HUDEP-2 (cell line): ENCODE results near the gene CD2BP2.

Experiments used
- DNase-seq, 76 experiments: peaks; one replicate each; lab custom pipeline; 2025; ENCODE audit not compliant: unreplicated experiment in 76 of 76; lab: John Stamatoyannopoulos, UW

Gene CD2BP2

DNA sequence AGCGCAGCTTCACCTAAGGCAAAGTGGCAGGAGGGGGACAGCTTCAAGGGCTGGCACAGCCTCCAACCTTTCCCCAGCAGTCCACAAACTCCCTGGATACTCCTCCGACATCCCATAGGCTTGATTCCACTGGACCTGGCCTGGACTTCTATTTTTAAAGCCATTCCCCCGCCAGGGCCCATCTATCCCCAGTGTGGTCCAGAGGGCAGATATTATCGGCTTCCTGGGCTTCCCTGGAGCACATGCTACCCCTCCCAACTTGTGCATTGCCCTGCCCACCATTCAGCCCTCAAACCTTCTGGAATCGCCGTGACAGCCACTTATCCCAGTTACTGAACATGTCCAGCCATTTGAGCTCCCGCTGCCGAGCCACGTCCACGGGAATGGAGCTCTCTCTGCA lies 10.1 kb upstream of the CD2BP2 start:
- no peak for DNase-seq

DNA sequence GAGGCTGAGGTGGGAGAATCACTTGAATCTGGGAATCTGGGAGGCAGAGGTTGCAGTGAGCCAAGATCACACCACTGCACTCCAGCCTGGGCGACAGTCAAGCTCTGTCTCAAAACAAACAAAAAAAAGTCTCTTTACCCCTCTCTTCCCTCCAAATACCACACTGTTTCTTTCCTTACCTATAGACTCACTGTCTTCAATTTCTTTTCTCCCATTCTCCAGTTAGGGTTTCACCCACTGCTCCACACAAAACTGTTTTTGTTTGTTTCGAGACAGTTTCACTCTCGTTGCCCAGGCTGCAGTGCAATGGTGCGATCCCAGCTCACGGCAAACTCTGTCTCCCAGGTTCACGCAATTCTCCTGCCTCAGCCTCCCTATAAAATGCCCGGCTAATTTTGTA lies 6.1 kb upstream of the CD2BP2 start:
- DNase-seq = no peak

DNA sequence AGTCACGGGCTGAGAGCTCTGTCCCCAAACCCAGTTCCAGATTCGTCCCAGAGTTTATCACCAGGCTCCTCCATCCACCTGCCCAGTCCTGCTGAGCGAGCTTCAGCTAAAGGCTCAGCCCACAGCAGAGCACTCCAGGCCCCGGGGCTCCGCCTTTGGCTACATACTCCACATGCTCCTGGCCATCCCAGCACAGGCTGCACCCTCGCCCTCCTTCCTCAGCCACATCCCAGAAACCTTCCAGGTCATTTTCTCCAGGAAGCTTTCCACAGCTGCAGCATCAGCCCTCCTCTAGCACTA lies 4.7 kb upstream of the CD2BP2 start:
- DNase-seq = peak in 9 of 76 experiments; percentile 32 to 76 (median 57)

DNA sequence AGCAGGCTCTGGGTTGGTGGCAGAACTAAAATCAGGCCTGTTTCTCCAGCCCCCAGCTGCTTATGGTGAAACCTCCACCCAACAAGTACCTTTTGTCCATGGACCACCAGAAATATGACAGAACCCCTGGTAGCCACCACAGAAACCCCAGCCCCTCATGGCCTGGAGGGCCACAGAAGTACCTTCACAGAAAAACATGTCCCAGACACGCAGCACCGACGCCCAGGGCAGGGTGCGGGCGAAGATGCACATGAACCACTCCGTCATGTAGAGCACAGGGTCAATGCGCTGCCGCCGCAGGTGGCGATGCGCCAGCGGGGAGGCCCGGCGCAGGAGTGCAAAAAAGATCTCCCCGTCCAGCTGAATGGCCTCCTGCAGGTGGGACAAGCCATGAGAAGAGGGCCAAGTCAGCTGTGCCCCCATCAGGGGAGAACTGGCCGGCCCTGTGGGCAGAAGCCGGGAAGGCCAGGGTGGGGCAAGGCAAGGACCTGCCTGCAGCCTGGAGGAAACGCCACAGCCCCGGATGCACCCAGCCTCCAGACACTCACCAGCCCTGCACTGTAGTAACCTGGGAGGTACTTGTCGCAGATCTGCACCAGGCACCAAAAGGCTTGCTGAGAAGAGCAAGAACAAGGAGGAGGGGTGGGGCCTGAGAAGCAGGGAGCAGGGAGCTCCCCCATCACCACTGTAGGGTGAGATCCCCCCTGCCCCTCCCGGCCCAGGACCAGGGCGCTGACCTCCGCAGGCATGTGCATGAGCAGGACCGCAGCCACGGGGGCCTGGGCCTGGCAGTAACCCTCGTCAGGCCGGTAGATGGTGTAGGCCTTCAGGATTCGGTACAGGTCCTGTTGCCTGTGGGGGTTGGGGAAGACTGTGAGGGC lies 4.1 kb upstream of the CD2BP2 start:
- DNase-seq = no peak

DNA sequence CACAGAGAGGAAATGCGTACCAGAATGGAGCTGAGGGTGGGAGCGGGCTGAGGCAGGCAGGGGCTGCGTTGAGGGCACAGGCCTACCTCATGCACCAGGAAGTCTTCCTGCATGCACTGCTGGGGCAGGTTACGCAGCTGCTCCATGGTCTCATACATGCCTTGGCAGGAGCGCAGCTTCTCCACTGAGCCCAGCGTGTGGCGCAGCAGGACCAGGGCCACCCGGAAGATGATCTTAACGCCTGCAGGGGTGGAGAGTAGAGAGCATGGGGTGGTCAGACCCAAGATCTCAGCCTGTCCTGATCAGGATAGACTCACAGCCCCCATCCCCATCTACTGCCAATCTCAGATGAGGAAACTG lies 3.4 kb upstream of the CD2BP2 start:
- DNase-seq = no peak

DNA sequence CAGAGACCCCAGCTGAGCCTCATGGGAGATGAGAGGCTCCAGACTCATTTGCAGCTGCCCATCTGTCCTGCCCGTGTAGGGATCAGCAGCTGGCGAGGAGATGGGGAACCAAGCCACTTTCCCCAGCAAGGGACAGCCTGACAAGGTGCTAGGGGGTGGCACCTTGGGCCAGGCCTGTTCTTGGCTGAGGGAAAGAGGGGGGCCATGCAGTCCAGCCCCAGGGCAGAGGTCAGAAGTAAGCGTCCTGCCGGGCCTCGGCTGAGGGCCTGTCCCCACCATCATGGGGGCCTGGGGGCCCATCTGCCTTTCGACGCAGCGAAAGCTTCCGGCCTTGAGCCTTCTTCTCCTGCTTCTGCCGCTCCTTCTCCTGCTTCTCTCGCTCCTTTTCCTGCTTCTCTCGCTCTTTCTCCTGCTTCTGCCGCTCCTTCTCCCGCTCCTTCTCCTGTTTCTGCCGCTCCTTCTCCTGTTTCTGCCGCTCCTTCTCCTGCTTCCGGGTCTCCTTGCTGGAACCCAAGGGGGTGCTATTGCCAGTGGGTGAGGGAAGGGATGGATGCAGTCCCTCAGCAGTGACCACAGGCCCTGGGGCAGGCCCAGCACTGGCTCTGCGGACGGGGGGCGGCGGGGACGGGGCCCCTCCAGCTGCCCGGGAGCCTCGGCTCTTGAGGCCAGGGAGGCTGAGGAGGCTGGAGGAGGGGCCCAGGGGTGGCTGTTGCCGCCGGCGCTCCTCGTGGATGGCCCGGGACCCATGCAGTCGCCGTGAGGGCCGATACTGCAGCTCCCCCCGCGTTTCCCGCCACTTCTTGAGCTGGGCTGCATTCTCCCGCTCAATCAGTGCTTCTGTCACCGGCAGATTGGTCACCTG lies 2.8 kb upstream of the CD2BP2 start:
- no peak for DNase-seq

DNA sequence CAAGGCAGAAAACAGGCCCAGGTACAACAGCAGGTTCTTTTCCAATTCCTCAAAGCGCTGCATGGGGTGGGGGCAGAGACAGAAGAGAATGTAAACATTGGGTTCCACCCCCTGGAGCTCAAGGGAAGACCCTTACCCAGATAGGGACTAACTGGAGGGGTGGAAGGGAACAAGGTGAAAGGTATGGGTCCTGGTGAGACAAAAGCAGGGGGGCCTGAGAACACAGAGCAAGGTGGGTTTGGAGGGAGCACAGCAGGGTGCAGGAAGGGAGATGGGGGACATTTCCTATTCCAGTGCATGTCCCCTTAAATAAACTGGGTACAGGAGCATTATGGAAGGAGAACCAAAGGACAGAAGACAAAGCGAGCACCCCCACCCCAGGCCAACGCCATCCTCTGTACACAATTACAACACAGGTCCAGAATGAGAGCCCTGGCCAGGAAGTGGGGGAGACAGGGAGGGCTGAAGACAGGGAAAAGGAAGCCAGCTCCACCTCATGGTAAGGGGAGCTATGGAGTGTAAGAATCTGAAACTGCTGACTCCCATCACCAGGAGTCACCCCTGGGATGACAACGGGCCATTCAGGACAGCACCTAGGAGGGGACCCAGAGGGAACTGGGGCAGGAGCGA lies 2.1 kb upstream of the CD2BP2 start:
- DNase-seq = no peak

DNA sequence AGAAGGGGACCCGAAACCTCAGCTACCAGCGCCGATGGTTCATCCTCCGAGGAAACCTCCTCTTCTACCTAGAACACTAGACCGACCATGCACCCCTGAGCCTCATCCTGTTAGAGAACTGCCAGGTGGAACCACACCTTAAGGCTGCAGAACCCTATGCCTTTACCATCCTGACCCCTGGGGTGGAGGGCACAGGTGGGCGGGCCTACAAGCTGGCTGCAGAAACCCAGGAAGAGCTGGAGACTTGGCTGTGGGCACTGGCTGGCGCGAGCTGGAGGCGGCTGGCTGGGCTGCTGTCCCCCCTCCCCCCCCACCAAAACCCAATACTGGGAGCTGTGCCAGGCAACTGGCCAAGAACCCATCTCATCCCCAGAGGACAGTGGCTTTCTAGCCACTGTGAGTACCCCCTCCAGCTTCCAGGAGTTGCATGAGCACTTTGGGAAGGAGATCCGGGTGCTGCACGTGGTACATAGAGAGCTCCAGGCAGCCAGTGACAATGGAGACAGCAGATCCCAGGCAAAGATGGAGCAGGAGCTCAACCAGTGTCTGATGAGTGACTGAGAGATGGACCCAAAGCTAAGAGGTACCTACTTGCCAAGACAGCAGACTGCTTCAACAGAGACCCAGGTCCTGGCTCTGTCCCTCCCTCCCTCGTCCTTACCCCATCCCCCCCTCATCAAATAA lies 1.4 kb upstream of the CD2BP2 start:
- peak in 1 of 76 experiments; percentile 25 for DNase-seq

DNA sequence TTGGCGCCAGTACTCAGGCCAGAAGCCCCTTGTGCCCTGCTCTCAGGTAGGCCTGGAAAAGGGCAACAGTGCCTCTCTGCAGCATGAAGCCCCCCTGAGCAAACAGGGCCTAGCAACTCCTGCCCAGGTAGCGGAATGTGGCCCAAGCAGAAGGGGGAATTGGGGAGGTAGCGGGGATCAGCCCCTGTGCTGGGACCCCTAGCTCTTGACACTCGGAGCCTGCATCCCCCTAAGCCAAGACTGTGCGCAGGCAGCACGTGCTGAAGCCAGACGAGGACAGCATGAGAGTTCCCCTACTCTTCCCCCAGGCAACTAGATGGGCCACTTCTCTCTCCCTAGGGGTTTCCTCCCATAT lies 823 bp upstream of the CD2BP2 start:
- DNase-seq = no peak

DNA sequence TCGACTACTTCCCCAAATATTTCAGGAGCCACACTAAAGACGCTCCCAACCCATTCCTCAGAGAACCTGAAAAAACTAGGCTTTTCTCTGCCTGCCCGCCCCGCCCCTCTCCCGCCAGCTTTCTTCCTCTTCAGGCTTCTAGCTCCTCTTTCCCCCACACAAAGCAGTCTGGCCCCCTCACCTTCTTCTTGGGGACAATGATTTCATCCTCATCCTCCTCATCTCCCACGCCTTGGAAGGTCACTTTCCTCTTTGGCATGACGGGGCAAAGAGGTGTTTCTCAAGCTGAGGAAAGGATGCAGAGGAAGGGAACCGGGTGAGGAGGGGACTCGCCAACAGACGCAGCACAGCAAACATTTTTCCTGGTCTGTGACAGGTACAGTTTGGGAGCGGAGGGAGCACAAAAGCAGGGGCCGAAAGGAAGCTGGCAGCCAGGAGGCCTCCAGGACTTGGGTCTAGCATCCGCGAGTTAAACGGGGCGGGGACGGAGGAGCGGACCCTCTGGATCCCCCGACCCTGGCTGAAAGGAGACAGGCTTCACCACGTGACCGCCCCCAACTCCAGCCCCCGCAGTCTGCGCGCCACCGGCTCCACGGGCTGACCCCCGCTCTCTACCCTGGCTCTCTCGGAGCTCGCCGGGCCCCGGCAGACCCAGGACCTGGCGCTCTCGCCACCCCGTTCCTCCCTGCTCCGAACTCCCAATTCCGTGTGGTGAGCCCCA lies 525 bp downstream of the CD2BP2 start:
- peak in 1 of 76 experiments; percentile 25 for DNase-seq

DNA sequence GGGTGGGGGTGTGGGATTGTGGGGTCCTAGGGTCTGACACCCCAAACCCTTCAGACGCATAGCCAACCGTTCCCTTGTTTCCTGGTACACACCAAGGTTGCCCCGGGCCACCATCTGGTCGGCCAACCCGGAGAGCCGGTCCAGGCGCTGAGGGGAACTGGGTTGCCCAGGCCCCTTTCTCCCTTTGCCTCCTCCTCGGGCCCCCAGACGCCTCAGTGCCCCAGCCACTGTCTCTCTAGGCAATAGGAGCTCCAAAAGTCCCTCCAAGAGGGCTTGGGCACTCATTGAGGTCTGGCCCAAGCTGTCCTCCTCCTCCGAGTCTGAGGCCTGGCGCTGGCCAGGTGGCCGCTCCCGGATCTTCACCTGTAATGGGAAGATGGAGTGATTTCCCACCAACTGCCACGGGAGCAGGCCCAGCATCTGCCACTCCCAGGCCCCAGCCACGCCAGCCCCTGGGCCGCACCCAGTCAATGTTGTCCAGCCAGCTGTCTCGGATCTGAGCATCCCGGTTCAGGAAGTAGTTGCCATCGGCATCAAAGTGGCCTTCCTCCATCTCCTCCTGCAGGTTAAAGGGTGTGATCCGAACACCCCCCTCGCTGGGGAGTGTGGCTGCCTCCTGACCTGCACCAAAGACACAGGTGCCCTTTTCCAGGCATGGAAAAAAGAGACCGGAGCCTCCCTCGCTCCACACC lies 1.5 kb downstream of the CD2BP2 start:
- DNase-seq = no peak

DNA sequence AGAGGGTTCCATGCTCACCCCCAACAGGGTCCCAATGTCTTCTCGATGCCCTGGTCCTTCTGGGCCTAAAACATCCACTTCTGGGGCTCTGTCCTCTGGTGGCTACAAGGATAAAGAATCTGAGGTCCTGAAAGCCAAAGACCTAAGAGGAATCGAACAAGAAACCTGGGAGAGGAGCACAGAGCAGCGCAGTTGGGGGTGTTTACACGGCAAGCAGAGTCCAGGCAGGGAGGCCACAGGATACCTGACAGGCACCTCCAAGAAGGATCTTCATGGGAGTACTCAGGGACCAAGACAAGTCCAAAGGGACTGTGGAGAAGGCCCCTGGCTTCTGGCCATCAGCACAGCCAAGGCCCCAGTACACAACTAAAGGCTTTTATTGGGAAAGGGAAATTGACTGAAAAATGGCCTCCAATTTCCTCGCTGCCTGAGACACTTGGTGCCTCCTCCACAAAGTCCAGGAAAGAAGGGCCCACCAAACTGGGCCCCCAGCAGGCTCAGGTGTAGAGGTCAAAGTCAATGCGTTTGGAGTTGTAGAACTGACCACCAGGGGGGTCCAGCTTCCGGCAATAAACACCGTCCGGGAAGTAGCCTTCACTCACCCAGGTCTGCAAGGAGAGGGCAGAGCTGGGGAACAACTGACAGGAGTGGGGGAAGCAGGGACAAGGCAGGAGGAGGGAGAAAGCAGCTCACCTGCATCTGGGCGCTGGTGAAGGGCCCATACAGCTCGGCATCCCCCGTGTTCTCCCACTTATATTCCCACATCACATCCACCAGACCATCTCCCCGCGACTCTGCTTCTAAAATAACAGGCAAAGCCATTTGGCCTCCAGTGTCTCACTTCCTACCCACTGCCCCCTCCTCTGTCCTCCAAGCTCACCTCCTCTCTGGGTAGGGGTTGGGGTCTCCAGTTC lies 2.4 kb downstream of the CD2BP2 start:
- DNase-seq = no peak

DNA sequence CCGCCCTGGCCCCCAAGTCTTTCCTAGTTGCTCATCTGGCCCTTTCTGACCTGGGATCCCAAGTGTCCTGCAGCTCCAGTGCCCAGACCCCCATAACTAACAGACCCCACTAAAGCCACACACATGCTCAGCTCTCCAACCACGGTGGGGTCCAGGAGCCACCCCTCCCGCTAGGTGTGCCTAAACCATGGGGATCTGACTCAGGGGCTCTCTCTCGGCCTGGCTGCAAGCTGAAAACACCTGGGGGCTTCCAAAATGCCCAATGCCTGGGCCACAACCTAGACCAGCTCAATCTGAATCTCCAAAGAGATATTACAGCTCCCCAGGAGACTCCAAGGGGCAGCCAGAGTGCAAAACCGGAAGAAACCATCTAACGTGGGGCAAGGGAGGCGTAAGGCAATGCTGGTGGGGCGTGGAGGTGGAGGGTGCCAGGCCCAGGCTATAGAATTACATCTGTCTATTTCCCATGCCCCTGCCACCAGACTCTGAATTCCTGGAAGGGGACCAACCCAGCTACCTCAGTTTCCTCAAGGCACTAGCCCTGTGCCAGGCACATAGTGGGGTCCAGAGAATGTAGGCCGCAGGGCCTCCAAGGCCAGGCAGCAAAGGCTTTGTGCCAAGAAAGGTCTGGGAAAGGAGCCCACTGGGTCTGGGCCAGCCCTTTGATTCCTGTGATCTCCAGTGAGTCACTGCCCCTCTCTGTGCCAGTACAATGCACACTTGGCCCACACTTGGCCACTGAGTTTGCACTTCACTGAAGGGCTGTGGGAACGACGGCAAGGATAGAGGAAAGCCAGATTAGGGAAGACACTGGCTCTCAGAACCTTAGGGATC lies 3.3 kb downstream of the CD2BP2 start:
- peak in 12 of 76 experiments; percentile 4 to 43 (median 26) for DNase-seq

DNA sequence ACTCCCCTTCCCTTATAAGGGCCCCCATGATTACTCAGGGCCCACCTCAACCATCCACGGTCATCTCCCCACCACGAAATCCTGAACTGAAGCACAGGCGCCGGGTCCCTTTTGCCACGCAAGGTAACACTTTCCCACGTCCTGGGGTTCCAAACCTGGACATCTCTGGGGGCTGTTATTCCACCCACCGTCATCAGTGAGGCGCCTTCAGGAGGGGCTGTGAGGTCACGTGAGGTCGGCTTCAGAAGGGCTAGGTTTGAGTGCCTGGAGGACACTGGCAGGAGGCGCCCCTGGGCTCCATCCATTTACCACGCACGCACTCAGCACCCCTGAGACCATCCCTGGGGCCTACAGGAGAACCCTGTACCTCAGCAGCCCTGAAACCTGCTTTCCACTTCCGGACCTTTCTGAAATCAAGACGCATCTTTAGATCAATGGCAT lies 4.1 kb downstream of the CD2BP2 start:
- no peak for DNase-seq

DNA sequence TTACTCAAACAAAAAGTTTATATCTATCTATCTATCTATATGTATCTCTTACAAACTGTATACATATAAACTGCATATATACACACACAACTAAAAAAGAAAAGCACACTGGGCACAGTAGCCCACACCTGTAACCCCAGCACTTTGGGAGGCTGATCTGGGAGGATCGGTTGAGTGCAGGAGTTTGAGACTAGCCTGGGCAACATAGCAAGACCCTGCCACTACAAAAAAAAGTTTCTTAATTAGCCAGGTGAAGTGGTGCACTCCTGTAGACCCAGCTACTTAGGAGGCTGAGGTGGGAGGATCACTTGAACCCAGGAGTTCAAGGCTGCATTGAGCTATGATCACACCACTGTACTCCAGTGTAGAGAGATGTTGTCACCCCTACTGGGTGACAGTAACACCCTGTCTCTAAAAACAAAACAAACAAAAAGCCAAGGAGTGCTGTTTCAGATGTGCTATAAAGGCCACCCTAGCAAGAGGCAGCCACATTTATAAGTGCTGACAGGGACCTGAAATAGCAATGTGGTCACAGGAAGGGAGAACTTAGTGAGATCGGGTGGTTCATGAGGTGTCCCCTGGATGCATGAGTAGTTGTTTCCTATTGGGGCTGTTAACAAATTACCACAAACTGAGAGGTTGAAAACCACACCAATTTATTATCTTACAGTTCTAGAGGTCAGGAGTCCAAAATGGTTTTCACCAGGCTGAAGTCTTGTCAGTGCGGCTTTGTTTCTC lies 4.8 kb downstream of the CD2BP2 start:
- no peak for DNase-seq

DNA sequence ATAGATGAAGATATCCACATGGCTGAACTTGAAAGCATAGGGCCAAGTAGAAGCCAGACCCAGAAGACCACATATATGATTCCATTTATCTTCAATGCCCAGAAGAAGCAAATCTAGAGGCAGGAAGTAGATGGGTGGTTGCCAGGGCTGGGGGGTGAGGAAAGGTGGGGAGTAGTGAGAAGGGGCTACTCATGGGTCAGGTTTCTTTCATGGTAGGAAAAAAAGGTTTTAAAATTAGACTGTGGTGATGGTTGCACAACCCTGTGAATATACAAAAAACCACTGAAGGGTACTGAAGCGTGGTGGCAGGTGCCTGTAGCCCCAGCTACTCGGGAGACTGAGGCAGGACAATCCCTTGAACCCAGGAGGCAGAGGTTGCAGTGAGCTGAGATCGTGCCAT lies 5.4 kb downstream of the CD2BP2 start:
- DNase-seq = no peak

DNA sequence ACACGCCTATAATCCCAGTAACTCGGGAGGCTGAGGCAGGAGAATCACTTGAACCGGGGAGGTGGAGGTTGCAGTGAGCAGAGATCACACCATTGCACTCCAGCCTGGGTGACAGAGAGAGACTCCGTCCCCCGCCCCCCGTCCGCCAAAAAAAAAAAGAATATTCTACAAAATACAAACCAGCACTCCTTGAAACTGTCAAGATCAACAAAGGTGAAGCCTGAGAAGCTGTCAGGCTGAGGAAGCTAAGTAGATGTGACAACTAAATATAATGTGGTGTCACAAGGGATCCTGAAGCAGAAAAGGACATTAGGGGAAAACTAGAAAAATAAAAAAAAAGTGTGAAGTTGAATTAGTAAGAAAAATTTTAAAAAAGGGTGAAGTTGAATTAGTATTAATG lies 6.2 kb downstream of the CD2BP2 start:
- no peak for DNase-seq
